K562 (cell line): ENCODE measurements around the gene UGT1A6. TPM values are rescaled to one million over a fixed set of nuclear protein-coding genes. Genes with fewer than 3 reads are reported as not detected.

ENCODE experiments used
- E2F3 ChIP-seq: fragments of 250-450 bp; sonication (Bioruptor Pico); IDR thresholded peaks from 2 replicates; pipeline ENCODE4 v1.4.0; 2020; ENCODE audit warnings: mild to moderate bottlenecking
- FOXJ2 ChIP-seq: fragments of 200-800 bp; sonication (Bioruptor generic); IDR thresholded peaks from 2 replicates; pipeline ENCODE4 v1.6.1; 2016; ENCODE audit warnings: missing genetic modification characterization, missing compliant biosample characterization
- HCFC1 ChIP-seq: IDR thresholded peaks from 2 replicates; pipeline ENCODE4 v1.6.1; 2012; ENCODE audit warnings: low read depth, low read length, improper control_type of control experiment
- NFRKB ChIP-seq: fragments of 450-650 bp; IDR thresholded peaks from 2 replicates; pipeline ENCODE4 v1.6.1; 2016; ENCODE audit warnings: low read depth
- NR1H2 ChIP-seq: sonication (generic); formaldehyde crosslinking; IDR thresholded peaks from 2 replicates; pipeline ENCODE4 v1.4.0; 2020; ENCODE audit warnings: mild to moderate bottlenecking, missing genetic modification reagents
- NR2F6 ChIP-seq: fragments of 450-650 bp; formaldehyde crosslinking; IDR thresholded peaks from 2 replicates; pipeline ENCODE4 v1.4.0; 2020; ENCODE audit warnings: mild to moderate bottlenecking
- RFX1 ChIP-seq: fragments of 450-650 bp; IDR thresholded peaks from 2 replicates; pipeline ENCODE4 v1.6.1; 2016; ENCODE audit warnings: mild to moderate bottlenecking, moderate library complexity
- RFX5 ChIP-seq: IDR thresholded peaks from 2 replicates; pipeline ENCODE4 v1.6.1; 2011; ENCODE audit warnings: low read depth, mild to moderate bottlenecking, improper control_type of control experiment, low read length
- SIN3A ChIP-seq, 2 experiments: fragments of 150-350 bp in 1 of 2; IDR thresholded peaks; 2 replicates each; pipeline ENCODE4 v1.6.1; 2011 to 2016; ENCODE audit warnings: borderline replicate concordance in 2 of 2, low read depth in 2 of 2, low read length in 2 of 2, mild to moderate bottlenecking in 2 of 2, moderate library complexity in 2 of 2; ENCODE audit not compliant: control insufficient read depth in 1 of 2
- SOX6 ChIP-seq: fragments of 450-650 bp; IDR thresholded peaks from 2 replicates; pipeline ENCODE4 v1.6.1; 2014; ENCODE audit warnings: mild to moderate bottlenecking
- TCFL5 ChIP-seq: fragments of 250-450 bp; sonication (Bioruptor Pico); conservative IDR thresholded peaks from 2 replicates; pipeline ENCODE4 v1.6.1; 2021; ENCODE audit warnings: mild to moderate bottlenecking, moderate library complexity, matching md5 sums
- ZNF197 ChIP-seq: fragments of 200-800 bp; sonication (Bioruptor generic); IDR thresholded peaks from 2 replicates; pipeline ENCODE4 v1.6.1; 2016; ENCODE audit warnings: low read depth, missing genetic modification characterization, missing compliant biosample characterization
- polyA plus RNA-seq, 8 experiments: library from polyadenylated mRNA; depleted of rRNA in 4 of 8; stranded (reverse) in 5 of 8; unstranded in 3 of 8; fragments of >200 nt; fragmentation: Nextera tagmentation in 2 of 8; fragmentation: Illumina TruSeq in 1 of 8; extraction: Ambion mirVana in 2 of 8; extraction: Trizol in 1 of 8; gene quantifications; 2 replicates each; pipeline versions ENCODE4 v1.2.1 to v1.2.3, GENCODE V29; 2011 to 2014; ENCODE audit warnings: inconsistent platforms in 1 of 8, missing spikeins in 1 of 8
- total RNA-seq, 7 experiments: library from RNA; depleted of rRNA in 6 of 7; stranded (reverse); fragments of >200 nt in 6 of 7; fragmentation: Illumina TruSeq in 2 of 7; extraction: Trizol in 2 of 7; gene quantifications; 2 replicates each; pipeline versions ENCODE4 v1.2.1 to v1.2.3, GENCODE V29; 2011 to 2021; ENCODE audit warnings: low replicate concordance in 1 of 7
- TF ChIP-seq, protein P1 (sequence below): sonication (generic); formaldehyde crosslinking; IDR thresholded peaks from 2 replicates; pipeline ENCODE4 v1.5.0; 2020; ENCODE audit warnings: missing genetic modification reagents
- TF ChIP-seq, protein P2 (sequence below): fragments of 250-450 bp; sonication (Bioruptor Pico); IDR thresholded peaks from 2 replicates; pipeline ENCODE4 v1.6.1; 2021; ENCODE audit warnings: mild to moderate bottlenecking

UGT1A6 gene
- total and polyA plus RNA-seq, 9 of the 15 experiments (the other 6 are each of a cell fraction or from before 2014, with no cell fraction given) = not detected

DNA sequence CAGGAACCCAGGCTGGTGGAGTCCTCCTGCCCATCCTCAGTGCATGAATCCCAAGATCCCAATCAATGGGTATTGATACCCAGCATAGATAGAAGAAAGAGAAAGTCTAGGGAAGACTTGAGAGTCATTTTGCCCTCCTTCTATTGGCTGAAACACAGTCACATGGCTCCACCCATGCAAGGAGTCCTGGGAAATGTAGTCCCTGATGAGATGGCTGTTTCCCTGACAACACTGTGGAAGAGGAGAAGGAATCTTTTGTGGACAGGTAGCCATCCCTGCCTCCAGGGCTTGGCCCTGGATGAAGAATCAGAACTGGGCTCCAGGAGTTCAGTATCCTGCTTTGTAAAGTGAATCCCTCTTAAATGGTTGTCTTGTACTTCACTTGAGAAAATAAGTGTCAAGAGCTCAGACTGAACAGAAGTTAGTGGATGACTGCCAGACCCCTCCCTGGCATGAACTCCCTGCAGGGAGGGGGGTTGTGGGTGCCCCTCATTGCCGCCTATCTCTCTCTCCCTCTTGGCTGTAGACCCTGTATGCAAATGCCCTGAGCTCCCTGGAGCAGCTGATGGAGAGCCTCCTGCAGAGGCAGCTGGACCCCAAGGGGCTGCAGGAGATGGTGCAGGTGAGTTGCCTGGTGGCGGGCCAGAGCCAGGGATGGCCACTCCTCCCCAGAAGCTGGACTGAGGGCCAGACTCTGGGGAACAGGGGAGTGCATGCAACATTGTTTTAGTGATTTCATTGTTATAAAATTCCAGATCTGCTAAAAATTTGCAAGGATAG is 121.6 kb downstream of the UGT1A6 start (continued):
- TF ChIP-seq RFX1 (peak; percentile 77), NFRKB (no peak), FOXJ2 (no peak), NR1H2 (no peak), TCFL5 (CRISPR knock-in tag) (no peak), SIN3A (IDR thresholded peaks at IDR 0.05; ENCODE audit: borderline replicate concordance in 2 of 2, control insufficient read depth in 1 of 2, low read depth in 2 of 2, low read length in 2 of 2) (no peak), RFX5 (no peak), HCFC1 (peak; percentile 80), E2F3 (CRISPR knock-in tag) (no peak), ZNF197 (no peak), NR2F6 (CRISPR knock-in tag) (no peak), SOX6 (no peak)
- TF ChIP-seq, protein P1, sequence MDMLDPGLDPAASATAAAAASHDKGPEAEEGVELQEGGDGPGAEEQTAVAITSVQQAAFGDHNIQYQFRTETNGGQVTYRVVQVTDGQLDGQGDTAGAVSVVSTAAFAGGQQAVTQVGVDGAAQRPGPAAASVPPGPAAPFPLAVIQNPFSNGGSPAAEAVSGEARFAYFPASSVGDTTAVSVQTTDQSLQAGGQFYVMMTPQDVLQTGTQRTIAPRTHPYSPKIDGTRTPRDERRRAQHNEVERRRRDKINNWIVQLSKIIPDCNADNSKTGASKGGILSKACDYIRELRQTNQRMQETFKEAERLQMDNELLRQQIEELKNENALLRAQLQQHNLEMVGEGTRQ (CRISPR knock-in tag) = peak; percentile 90
- TF ChIP-seq, protein P2, sequence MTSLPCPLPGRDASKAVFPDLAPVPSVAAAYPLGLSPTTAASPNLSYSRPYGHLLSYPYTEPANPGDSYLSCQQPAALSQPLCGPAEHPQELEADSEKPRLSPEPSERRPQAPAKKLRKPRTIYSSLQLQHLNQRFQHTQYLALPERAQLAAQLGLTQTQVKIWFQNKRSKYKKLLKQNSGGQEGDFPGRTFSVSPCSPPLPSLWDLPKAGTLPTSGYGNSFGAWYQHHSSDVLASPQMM (CRISPR knock-in tag) = no peak
